Measurements from ENCODE around the gene CHRNA9. TPM values are rescaled to one million over a fixed set of nuclear protein-coding genes. Genes with fewer than 3 reads are reported as not detected.

CHRNA9 gene
- total RNA-seq, 1 donor = 0.09 TPM

GRCh38 chr4:40303751-40304150 is 31.4 kb upstream of the CHRNA9 start:
- H3K4me3 ChIP-seq (ENCODE audit: low read depth, low read length) = no peak overlapping the region
- no peak for TF ChIP-seq CTCF (IDR thresholded peaks at IDR 0.05; ENCODE audit: insufficient read depth, low read length)
- no peak for DNase-seq (ENCODE audit: low read depth)

- no peak overlapping the region for H3K4me3 ChIP-seq (ENCODE audit: low read depth, low read length)
- no peak for TF ChIP-seq CTCF (IDR thresholded peaks at IDR 0.05; ENCODE audit: insufficient read depth, low read length)
- DNase-seq (ENCODE audit: low read depth) = no peak
These were observed 29.6 kb upstream of the CHRNA9 start for GRCh38 chr4:40305328-40306170.

- H3K4me3 ChIP-seq (ENCODE audit: low read depth, low read length) = no peak overlapping the region
- no peak for TF ChIP-seq CTCF (IDR thresholded peaks at IDR 0.05; ENCODE audit: insufficient read depth, low read length)
- DNase-seq (ENCODE audit: low read depth) = no peak
These were observed 28.9 kb upstream of the CHRNA9 start for GRCh38 chr4:40306226-40306625.

GRCh38 chr4:40306976-40307375 is 28.2 kb upstream of the CHRNA9 start:
- H3K4me3 ChIP-seq (ENCODE audit: low read depth, low read length) = no peak overlapping the region
- DNase-seq (ENCODE audit: low read depth) = no peak
- TF ChIP-seq CTCF (IDR thresholded peaks at IDR 0.05; ENCODE audit: insufficient read depth, low read length) = no peak

- no peak for DNase-seq (ENCODE audit: low read depth)
- no peak for TF ChIP-seq CTCF (IDR thresholded peaks at IDR 0.05; ENCODE audit: insufficient read depth, low read length)
- no peak overlapping the region for H3K4me3 ChIP-seq (ENCODE audit: low read depth, low read length)
These were observed 27.3 kb upstream of the CHRNA9 start for GRCh38 chr4:40307627-40308497.

- no peak for DNase-seq (ENCODE audit: low read depth)
- H3K4me3 ChIP-seq (ENCODE audit: low read depth, low read length) = no peak overlapping the region
- TF ChIP-seq CTCF (IDR thresholded peaks at IDR 0.05; ENCODE audit: insufficient read depth, low read length) = no peak
These were observed 26.5 kb upstream of the CHRNA9 start for GRCh38 chr4:40308528-40309122.

Data from fibroblast of the aortic adventitia (primary cell).